GM08714 (cell line): ENCODE data around the gene CAND2.
"Not testable (repeated sequence)": the region's sequence is repeated elsewhere in the genome, so short reads cannot be mapped to it uniquely, and the experiment has no call there.

ENCODE experiments used
- H3K4me3 ChIP-seq: fragments of 200-500 bp; sonication (Bioruptor generic); 2 replicates; pipeline ENCODE4 v1.5.1; 2014; ENCODE audit warnings: mild to moderate bottlenecking, low read length, inconsistent platforms
- ZNF274 ChIP-seq: IDR thresholded peaks from 2 replicates; pipeline ENCODE4 v1.6.1; 2012; ENCODE audit warnings: mild to moderate bottlenecking, low read depth, low read length

CAND2 gene

DNA sequence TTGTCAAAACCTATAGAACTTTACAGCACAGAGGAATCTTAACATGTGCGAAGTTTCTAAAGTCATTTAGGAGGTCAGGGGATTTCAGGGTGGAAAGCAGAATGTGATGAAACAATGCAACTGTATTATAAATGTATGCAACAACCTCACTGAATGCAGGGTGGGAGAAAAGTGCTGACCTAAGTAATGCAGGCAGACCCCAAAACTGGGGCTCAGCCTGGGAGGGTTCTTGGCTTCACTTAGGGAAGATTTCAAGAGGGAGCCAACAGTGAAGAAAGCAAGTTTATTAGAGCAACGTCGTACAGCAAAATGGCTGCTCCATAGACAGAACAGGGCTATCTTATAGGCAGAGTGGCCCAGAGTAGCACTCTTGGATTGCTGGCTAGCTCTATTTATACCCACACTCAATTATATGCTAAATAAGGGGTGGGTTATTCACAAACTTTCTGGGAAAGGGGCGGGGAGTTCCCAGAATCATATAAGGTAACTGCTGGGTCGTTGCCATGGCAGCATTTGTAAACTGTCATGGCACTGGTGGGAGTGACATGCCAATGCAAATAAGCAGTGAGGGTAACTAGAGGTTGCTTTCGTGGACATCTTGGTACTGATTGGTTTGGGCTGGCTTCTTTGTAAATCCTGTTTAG, 14.2 kb upstream of the CAND2 start:
- no peak overlapping the region for H3K4me3 ChIP-seq

GRCh38 chr3:12785096-12785495, 11.4 kb upstream of the CAND2 start:
- TF ChIP-seq ZNF274 = no peak
- no peak overlapping the region for H3K4me3 ChIP-seq

More for the DNA sequence above, 14.2 kb upstream of the CAND2 start:
- no peak for TF ChIP-seq ZNF274

DNA sequence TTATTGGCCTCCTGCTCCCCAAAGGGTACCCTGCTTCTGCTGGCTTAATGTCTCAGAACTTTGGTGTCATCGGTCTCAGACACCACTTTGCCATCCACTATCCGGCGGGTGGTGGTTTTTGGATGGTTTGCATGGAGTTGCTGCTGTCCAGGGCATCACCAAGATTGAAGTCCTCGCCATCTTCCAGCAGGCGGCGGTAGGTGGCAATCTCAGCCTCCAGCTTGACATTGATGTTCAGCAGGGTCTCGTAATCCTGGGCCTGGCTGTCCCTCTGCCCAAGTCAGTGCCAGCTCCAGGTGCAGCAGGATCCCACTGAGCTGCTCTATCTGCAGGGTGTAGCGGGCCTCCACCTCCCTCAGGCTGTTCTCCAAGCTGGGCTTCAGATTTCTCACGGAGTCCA, 9.1 kb upstream of the CAND2 start:
- H3K4me3 ChIP-seq = not testable (repeated sequence)

GRCh38 chr3:12787967-12788690, 8.4 kb upstream of the CAND2 start:
- H3K4me3 ChIP-seq = not testable (repeated sequence)

DNA sequence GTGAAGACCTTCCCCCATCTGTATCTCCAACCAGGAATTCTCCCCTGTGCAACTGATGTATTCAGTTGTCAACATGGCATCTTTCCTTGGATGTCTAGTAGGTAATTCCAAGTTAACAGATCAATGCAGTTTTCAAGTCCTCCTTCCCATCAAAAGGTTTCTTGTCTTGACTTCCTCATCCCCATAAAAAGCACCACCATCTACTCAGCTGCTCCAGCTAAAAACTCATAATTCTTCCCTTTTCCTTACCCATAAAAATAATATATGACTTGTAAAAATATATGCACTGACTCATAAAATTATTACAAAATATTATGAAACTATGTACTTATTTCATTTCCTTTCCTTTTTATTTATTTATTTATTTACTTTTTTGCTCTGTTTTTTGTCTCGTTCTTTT, 5.0 kb upstream of the CAND2 start:
- no peak for TF ChIP-seq ZNF274
- H3K4me3 ChIP-seq = no peak overlapping the region

DNA sequence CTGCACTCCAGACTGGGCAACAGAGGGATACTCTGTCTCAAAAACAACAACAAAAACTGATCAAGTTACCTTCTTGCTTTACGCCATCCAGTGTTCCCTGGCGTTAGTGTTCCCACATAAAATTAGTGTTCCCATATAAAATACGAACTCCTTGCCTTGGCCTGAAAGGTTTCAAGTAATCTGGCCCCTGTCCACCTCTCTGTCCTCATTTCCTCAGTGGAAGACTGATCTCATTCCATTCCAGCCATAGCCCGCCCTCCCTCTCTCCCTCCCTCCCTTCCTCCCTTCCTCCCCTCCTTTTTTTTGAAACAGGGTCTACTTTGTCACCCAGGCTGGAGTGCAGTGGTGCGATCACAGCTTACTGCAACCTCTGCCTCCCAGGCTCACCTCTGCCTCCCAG, 2.8 kb upstream of the CAND2 start:
- no peak for TF ChIP-seq ZNF274
- no peak overlapping the region for H3K4me3 ChIP-seq

DNA sequence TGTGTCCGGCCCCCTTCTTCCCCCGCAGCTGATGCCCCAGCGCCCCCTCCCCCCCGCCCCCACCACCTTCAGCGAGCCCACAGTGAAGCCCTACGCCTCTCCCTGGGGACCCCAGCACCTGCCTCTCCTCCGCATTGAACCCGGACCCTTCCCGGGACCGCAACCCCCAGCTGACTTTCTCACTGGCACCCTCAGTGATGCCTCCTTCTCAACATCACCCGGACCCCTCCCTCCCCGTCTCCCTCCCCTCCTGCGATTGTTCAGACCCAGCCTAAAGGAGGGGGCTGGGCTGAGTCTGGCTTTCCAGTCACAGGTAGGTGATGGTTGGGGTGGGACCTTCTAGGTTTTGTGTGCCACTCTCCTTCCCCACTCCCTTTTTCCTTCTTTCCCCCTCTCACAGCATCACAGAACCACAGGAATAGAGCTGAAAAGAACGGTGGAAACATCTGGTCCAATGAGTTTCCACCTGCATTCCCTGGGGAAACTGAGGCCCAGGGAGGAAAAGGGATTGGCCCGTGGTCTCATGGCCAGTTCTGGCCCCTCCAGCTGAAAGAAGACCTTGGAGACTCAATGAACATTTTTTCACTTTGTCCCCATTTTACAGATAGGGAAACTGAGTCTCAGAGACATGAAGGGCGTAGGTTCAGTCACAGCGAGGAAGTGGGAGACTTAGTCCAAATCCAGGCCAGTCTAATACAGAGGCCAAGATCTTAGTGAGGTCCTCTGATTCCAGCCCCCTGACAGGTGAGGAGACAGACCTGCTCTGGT, 828 bp downstream of the CAND2 start:
- no peak for TF ChIP-seq ZNF274
- no peak overlapping the region for H3K4me3 ChIP-seq

- TF ChIP-seq ZNF274 = no peak
- no peak overlapping the region for H3K4me3 ChIP-seq
These were observed 1.5 kb downstream of the CAND2 start for GRCh38 chr3:12797892-12798558.

DNA sequence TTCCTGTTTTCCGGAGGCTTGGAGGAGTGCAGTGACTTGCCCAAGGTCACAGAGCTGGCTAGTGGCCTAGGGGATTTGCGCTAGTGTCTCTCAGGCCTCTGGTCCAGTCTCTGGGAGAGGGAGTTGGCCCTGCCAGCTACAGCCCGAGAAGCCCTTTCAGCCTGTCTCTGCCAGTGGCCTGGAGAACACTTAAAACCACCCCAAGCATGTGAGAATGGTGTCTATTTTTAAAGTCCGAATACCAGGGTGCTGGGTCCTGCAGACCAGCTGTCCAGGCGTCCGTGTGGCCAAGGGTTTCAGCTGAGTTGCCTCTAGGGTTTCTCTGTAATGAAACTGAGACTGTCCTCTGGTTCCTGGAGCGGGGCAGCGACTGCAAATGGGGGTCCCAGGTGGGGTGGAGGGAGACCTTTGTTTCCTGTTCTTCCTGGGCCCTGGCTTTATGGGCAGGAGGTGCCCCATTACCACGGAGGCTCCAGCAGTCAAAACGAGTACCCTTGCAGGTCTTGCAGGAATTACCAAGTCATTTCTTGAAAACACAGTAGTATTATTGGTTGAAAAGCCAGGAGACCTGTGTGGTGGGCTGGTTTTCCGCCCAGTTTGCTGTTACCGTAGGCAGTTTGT, 2.2 kb downstream of the CAND2 start:
- no peak overlapping the region for H3K4me3 ChIP-seq
- no peak for TF ChIP-seq ZNF274

DNA sequence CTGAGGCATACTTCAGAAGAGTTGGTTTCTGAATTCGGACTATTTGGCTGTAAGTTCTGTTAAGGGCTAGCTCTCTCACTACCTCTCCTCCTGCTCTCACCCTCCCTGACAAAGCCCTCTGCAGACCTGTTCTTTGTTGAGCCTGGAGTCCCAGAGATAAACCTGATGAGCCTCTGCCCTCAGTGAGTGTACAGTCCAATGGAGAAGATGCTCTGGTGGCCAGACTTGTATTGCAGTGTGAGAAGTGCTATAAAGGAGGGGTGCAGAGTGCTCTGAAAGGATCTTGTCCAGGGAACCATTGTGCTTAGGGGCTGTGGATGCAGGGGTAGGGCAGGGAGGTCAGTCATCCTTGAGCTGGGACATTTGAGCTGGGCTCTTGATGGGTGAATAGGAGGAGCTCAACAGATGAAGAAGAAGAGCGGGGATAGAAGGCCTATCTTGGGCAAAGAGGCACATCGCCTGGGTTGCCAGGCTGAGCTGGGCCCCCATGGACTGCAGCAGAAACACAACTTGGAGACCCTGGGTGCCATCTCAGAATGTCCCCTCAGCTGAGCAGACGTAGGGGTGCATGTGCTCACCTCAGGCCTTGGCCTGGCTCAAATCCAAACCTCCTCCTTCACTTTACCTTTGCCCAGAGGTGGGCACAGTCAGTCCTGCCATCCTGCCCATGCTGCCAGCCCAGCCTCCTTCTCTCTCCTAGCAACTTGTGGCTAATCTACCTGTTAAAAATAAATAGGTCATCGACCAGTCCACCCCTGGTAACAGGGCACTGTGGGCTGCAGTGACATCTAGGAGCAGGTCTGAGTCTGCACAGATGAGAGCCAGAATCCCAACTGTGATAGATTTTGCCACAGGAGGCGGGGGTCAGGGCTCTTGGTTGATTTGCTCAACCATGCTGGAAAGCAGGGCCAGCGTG, 3.3 kb downstream of the CAND2 start:
- TF ChIP-seq ZNF274 = no peak
- H3K4me3 ChIP-seq = no peak overlapping the region

DNA sequence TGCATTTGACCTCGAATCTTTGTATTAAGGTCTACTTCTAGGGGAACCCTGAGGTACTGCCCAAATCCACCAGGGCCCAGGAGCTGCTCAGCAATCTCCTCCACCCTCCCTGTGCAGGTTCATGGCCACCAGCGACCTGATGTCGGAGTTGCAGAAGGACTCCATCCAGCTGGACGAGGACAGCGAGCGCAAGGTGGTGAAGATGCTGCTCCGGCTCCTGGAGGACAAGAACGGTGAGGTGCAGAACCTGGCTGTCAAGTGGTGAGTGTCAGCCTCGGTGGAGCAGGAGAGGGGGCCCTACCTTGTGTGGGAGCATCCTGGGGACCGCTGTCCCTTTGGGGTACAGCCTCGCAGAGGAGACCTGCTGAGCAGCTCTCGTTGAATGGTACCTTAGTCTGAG, 6.9 kb downstream of the CAND2 start:
- TF ChIP-seq ZNF274 = no peak
- H3K4me3 ChIP-seq = no peak overlapping the region

- no peak overlapping the region for H3K4me3 ChIP-seq
- no peak for TF ChIP-seq ZNF274
These were observed 10.6 kb downstream of the CAND2 start for GRCh38 chr3:12807066-12807465.
